ENCODE measurements around the gene SCYL1. TPM values are rescaled to one million over a fixed set of nuclear protein-coding genes. Genes with fewer than 3 reads are reported as not detected.

The SCYL1 gene
- total RNA-seq, 1 experiment from 2014 or later = 54.7 TPM

GRCh38 chr11:65574109-65574810, 49.4 kb downstream of the SCYL1 start:
- DNase-seq = peak; percentile 95
- H2BK20ac ChIP-seq (ENCODE audit: low read depth, low read length, poor library complexity, severe bottlenecking) = no peak overlapping the region
- H2AFZ ChIP-seq (ENCODE audit: low read length) = no peak overlapping the region
- Mint-ChIP-seq H3K4me1 (peaks cover 32 to 54% of the 10 kb centered on the region in 2 experiments), H3K4me3 (peak overlapping the region; percentile 63 to 86), H3K27me3 (ENCODE audit: low read depth) (peaks cover 31% of the 10 kb centered on the region), H3K9me3 (no peaks in the 10 kb centered on the region), H3K27ac (peak overlapping the region in 1 of 3 experiments; percentile 86; a peak in 1 of 7 replicates), H3K36me3 (ENCODE audit: insufficient read depth in 1 of 3, low read depth in 3 of 3) (peaks cover 3 to 7% (median 6%) of the 10 kb centered on the region in 3 experiments; a peak in 4 of 7 replicates)
- H3T11ph ChIP-seq (ENCODE audit: low read length) = no peak overlapping the region
- no peaks in the 10 kb centered on the region for H4K20me1 ChIP-seq (ENCODE audit: control insufficient read depth, insufficient read depth, insufficient read length)
- peaks cover 4% of the 10 kb centered on the region for H3K79me1 ChIP-seq (ENCODE audit: insufficient read depth, low read depth, low read length, poor library complexity, severe bottlenecking)
- TF ChIP-seq CTCF (conservative IDR thresholded peaks at IDR 0.05) = peak; percentile 99
- H3K23ac ChIP-seq (ENCODE audit: insufficient read length, low read depth, low read length) = no peak overlapping the region
- H3K56ac ChIP-seq (ENCODE audit: insufficient read length, low read depth, low read length) = no peak overlapping the region
- peak overlapping the region; percentile 60 for H3K4me2 ChIP-seq (ENCODE audit: insufficient read depth, insufficient read length, low read length)
- no peak overlapping the region for H3K9ac ChIP-seq (ENCODE audit: extremely low read depth, insufficient read length, low read length)
- peaks cover 8% of the 10 kb centered on the region; the same call in 1 of the 2 replicates for H3K27me3 ChIP-seq (ENCODE audit: insufficient read depth, low read length)
- H3K18ac ChIP-seq (ENCODE audit: insufficient read length, low read depth, low read length) = no peak overlapping the region
- H2AK5ac ChIP-seq (ENCODE audit: insufficient read length, low read length) = no peak overlapping the region
- no peak overlapping the region for H2BK5ac ChIP-seq (ENCODE audit: insufficient read length, low read length)
- no peak overlapping the region for H3K4ac ChIP-seq (ENCODE audit: low read depth, low read length)
- no peaks in the 10 kb centered on the region; the same call in 1 of the 2 replicates for H3K79me2 ChIP-seq (ENCODE audit: insufficient read depth, low read length)
- H2BK12ac ChIP-seq (ENCODE audit: insufficient read length, low read depth, low read length) = no peak overlapping the region
- no CpG with 5 or more reads among the region's 67 CpGs for WGBS (ENCODE audit: extremely low coverage, insufficient read length, low lambda C conversion rate)
- H4K5ac ChIP-seq (ENCODE audit: insufficient read length, low read depth, low read length) = no peak overlapping the region
- no peaks in the 10 kb centered on the region; the same call in 1 of the 2 replicates for H3K4me1 ChIP-seq (ENCODE audit: insufficient read depth, low read length)
- no peaks in the 10 kb centered on the region for H3K9me3 ChIP-seq (ENCODE audit: control insufficient read depth, low read depth, low read length)
- H3K27ac ChIP-seq (ENCODE audit: insufficient read length, low read depth, low read length) = no peak overlapping the region
- H3K23me2 ChIP-seq (ENCODE audit: insufficient read length, low read depth, low read length, poor library complexity, severe bottlenecking) = peaks cover 23% of the 10 kb centered on the region
- H4K8ac ChIP-seq (replicated peaks; ENCODE audit: insufficient read length, low read depth, low read length) = no peak overlapping the region
- H2BK120ac ChIP-seq (ENCODE audit: low read depth, low read length, poor library complexity, severe bottlenecking) = no peak overlapping the region
- H2BK15ac ChIP-seq (ENCODE audit: low read depth, low read length) = no peak overlapping the region
- H4K91ac ChIP-seq (ENCODE audit: insufficient read length, low read depth, low read length) = no peak overlapping the region
- no peak overlapping the region for H3K14ac ChIP-seq (ENCODE audit: insufficient read depth, low read length)
